Smooth muscle cell (in vitro differentiated cells): ENCODE measurements around the gene MBP. TPM values are rescaled to one million over a fixed set of nuclear protein-coding genes. Genes with fewer than 3 reads are reported as not detected.

Source experiments
- DNase-seq: peaks from one replicate; lab custom pipeline; 2025; ENCODE audit not compliant: unreplicated experiment; lab: John Stamatoyannopoulos, UW
- H2AFZ ChIP-seq: fragments of 200-600 bp; sonication (generic); 2 replicates; pipeline ENCODE4 v1.6.0; 2016; ENCODE audit warnings: antibody characterized with exemption, low read depth, mild to moderate bottlenecking
- H3F3A ChIP-seq: fragments of 200-600 bp; sonication (generic); 2 replicates; pipeline ENCODE4 v1.6.0; 2017; ENCODE audit warnings: antibody characterized with exemption, low read depth
- H3K27ac ChIP-seq: fragments of 200-600 bp; sonication (generic); 2 replicates; pipeline ENCODE4 v1.5.1; 2016; ENCODE audit warnings: low read depth, mild to moderate bottlenecking
- H3K27me3 ChIP-seq: fragments of 200-600 bp; sonication (generic); 2 replicates; pipeline ENCODE4 v1.6.1; 2016; ENCODE audit warnings: low read depth, mild to moderate bottlenecking
- H3K36me3 ChIP-seq: fragments of 200-600 bp; sonication (generic); 2 replicates; pipeline ENCODE4 v1.5.1; 2016; ENCODE audit warnings: low read depth
- H3K4me1 ChIP-seq: fragments of 200-600 bp; sonication (generic); 2 replicates; pipeline ENCODE4 v1.5.1; 2016; ENCODE audit warnings: low read depth
- H3K4me2 ChIP-seq: fragments of 200-600 bp; sonication (generic); 2 replicates; pipeline ENCODE4 v1.6.0; 2016; ENCODE audit warnings: mild to moderate bottlenecking
- H3K4me3 ChIP-seq: fragments of 200-600 bp; sonication (generic); 2 replicates; pipeline ENCODE4 v1.5.1; 2016; ENCODE audit warnings: mild to moderate bottlenecking
- H3K79me2 ChIP-seq: fragments of 200-600 bp; sonication (generic); 2 replicates; pipeline ENCODE4 v1.6.0; 2016; ENCODE audit warnings: low read depth, mild to moderate bottlenecking
- H3K9ac ChIP-seq: fragments of 200-600 bp; sonication (generic); 2 replicates; pipeline ENCODE4 v1.6.0; 2016; ENCODE audit warnings: low read depth
- H3K9me3 ChIP-seq: fragments of 200-600 bp; sonication (generic); replicated peaks from 2 replicates; pipeline ENCODE4 v1.5.1; 2016; ENCODE audit warnings: low read depth
- H4K20me1 ChIP-seq: fragments of 200-600 bp; sonication (generic); 2 replicates; pipeline ENCODE4 v1.6.0; 2016; ENCODE audit warnings: low read depth
- CTCF ChIP-seq: fragments of 200-600 bp; sonication (generic); IDR thresholded peaks from 2 replicates; pipeline ENCODE4 v1.5.1; 2017; ENCODE audit warnings: borderline replicate concordance, mild to moderate bottlenecking, antibody characterized with exemption; ENCODE audit not compliant: insufficient read depth, poor library complexity, severe bottlenecking
- WGBS: methylation state at CpG from one replicate; pipeline ENCODE4 v1.1.7; 2016; ENCODE audit warnings: low lambda C conversion rate; 5-methylcytosine and 5-hydroxymethylcytosine counted together
- polyA plus RNA-seq: library from polyadenylated mRNA; unstranded; fragments of >200 nt; fragmentation: Nextera tagmentation; extraction: Ambion mirVana; gene quantifications from 2 replicates; pipeline ENCODE4 v1.2.1, GENCODE V29; 2016
- total RNA-seq: library from RNA; depleted of rRNA; stranded (reverse); fragments of >200 nt; gene quantifications from 2 replicates; pipeline ENCODE4 v1.2.3, GENCODE V29; 2014

The MBP gene
- total and polyA plus RNA-seq, 2 experiments from 2014 or later = 1.4 to 5.1 TPM

GRCh38 chr18:77077401-77077800 lies 55.2 kb downstream of the MBP start:
- H3K9me3 ChIP-seq = no peaks in the 10 kb centered on the region
- H3K36me3 ChIP-seq = no peaks in the 10 kb centered on the region
- no peak for TF ChIP-seq CTCF
- H2AFZ ChIP-seq = no peak overlapping the region
- peak overlapping the region; percentile 67 for H3K27ac ChIP-seq
- no peak overlapping the region for H3K4me2 ChIP-seq
- no peak overlapping the region for H3K9ac ChIP-seq
- no peaks in the 10 kb centered on the region for H3K79me2 ChIP-seq
- no peaks in the 10 kb centered on the region for H4K20me1 ChIP-seq
- no peaks in the 10 kb centered on the region for H3K4me1 ChIP-seq
- DNase-seq = no peak
- H3K27me3 ChIP-seq = no peaks in the 10 kb centered on the region
- H3F3A ChIP-seq = peaks cover 4% of the 10 kb centered on the region
- WGBS = 93% methylated on average over 7 of the region's 7 CpGs
- no peak overlapping the region for H3K4me3 ChIP-seq

GRCh38 chr18:77076111-77076510 lies 56.5 kb downstream of the MBP start:
- Histone ChIP-seq H3K79me2 (no peaks in the 10 kb centered on the region), H3F3A (peaks cover 4% of the 10 kb centered on the region), H3K4me1 (no peaks in the 10 kb centered on the region), H3K27ac (no peak overlapping the region), H2AFZ (no peak overlapping the region), H3K4me2 (no peak overlapping the region), H3K9ac (no peak overlapping the region), H3K27me3 (no peaks in the 10 kb centered on the region), H3K4me3 (no peak overlapping the region), H3K36me3 (no peaks in the 10 kb centered on the region), H4K20me1 (no peaks in the 10 kb centered on the region), H3K9me3 (no peaks in the 10 kb centered on the region)
- WGBS = 87% methylated on average over 9 of the region's 9 CpGs
- DNase-seq = no peak
- no peak for TF ChIP-seq CTCF

- WGBS = 97% methylated on average over 7 of the region's 7 CpGs
- Histone ChIP-seq H3K27me3 (no peaks in the 10 kb centered on the region), H3K9me3 (no peaks in the 10 kb centered on the region), H3K36me3 (no peaks in the 10 kb centered on the region), H3K79me2 (no peaks in the 10 kb centered on the region), H3K4me2 (no peak overlapping the region), H3K27ac (no peak overlapping the region), H4K20me1 (no peaks in the 10 kb centered on the region), H3K4me1 (peaks cover under 1% of the 10 kb centered on the region), H3K4me3 (no peak overlapping the region), H3F3A (peaks cover 4% of the 10 kb centered on the region), H3K9ac (no peak overlapping the region), H2AFZ (no peak overlapping the region)
- no peak for TF ChIP-seq CTCF
- no peak for DNase-seq
Observed at GRCh38 chr18:77074431-77074830, 58.2 kb downstream of the MBP start.

DNA sequence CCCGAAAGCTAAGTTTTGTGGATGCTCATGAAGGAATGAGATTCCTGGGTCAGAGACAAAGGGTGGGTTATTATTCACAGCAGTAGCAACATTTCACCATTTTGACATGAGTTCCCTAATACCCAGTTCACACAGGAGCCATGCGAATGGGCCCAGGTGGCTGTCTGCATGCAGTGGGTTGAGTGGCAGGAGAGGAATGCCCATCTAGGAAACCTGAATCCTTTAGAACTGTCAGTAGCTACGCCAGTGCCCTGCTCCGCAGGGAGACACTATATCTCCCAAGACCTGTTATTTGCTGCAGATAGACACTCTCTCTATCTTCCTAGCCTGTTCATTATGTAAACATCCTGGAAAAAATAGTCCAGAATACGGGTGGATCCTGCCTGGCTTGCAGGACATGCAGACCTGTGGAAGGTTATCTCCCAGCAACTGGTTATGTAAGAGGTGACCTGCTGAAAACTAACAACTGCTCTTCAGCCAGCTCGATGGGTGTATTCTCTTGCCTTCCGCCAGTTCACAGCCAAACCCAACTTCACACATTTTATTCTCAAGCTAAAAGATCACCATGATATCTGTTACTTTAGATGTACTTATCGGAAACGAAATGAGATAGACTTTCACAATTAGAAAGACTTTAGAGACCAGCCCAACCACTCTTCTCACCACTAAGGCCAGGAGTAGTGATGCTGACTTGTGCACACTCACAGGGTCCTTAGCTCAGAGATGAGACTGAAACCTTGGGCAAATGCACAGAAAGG lies 59.1 kb downstream of the MBP start:
- H4K20me1 ChIP-seq = no peaks in the 10 kb centered on the region
- H2AFZ ChIP-seq = no peak overlapping the region
- H3K9ac ChIP-seq = no peak overlapping the region
- H3K79me2 ChIP-seq = no peaks in the 10 kb centered on the region
- no peak for DNase-seq
- no peaks in the 10 kb centered on the region for H3K27me3 ChIP-seq
- H3K36me3 ChIP-seq = no peaks in the 10 kb centered on the region
- no peak overlapping the region for H3K4me2 ChIP-seq
- no peaks in the 10 kb centered on the region for H3K9me3 ChIP-seq
- 91% methylated on average over 9 of the region's 9 CpGs for WGBS
- no peak overlapping the region for H3K27ac ChIP-seq
- no peak overlapping the region for H3K4me3 ChIP-seq
- TF ChIP-seq CTCF = no peak
- H3K4me1 ChIP-seq = peaks cover 9% of the 10 kb centered on the region
- peaks cover 5% of the 10 kb centered on the region for H3F3A ChIP-seq
